OCI-LY1 (cell line): ENCODE measurements around the gene SLC24A3.

ENCODE experiments used
- H2AFZ ChIP-seq: fragments of 200-600 bp; sonication (generic), shearing (Covaris generic); 2 replicates; pipeline ENCODE4 v1.6.0; 2014; ENCODE audit warnings: antibody characterized with exemption, mild to moderate bottlenecking, low read length
- H3F3A ChIP-seq: fragments of 200-600 bp; sonication (generic), shearing (Covaris generic); 2 replicates; pipeline ENCODE4 v1.6.0; 2014; ENCODE audit warnings: mild to moderate bottlenecking, antibody characterized with exemption, low read length, moderate library complexity; ENCODE audit not compliant: insufficient read depth
- H3K27ac ChIP-seq: fragments of 200-600 bp; sonication (generic); 2 replicates; pipeline ENCODE4 v1.5.1; 2014; ENCODE audit warnings: low read length, mixed run types, mild to moderate bottlenecking, low read depth; ENCODE audit not compliant: poor library complexity, severe bottlenecking
- H3K27me3 ChIP-seq: fragments of 200-600 bp; sonication (generic); 2 replicates; pipeline ENCODE4 v1.6.0; 2014; ENCODE audit warnings: antibody characterized with exemption, mild to moderate bottlenecking, low read length, moderate library complexity; ENCODE audit not compliant: insufficient read depth
- H3K36me3 ChIP-seq: fragments of 200-600 bp; sonication (generic); 2 replicates; pipeline ENCODE4 v1.6.1; 2014; ENCODE audit warnings: mild to moderate bottlenecking, antibody characterized with exemption, low read length, moderate library complexity, mixed read lengths; ENCODE audit not compliant: insufficient read depth
- H3K4me1 ChIP-seq: fragments of 200-600 bp; sonication (generic); 2 replicates; pipeline ENCODE4 v1.5.1; 2014; ENCODE audit warnings: mild to moderate bottlenecking, low read length, moderate library complexity; ENCODE audit not compliant: insufficient read depth, severe bottlenecking
- H3K4me2 ChIP-seq: fragments of 200-600 bp; sonication (generic), shearing (Covaris generic); 2 replicates; pipeline ENCODE4 v1.6.1; 2014; ENCODE audit warnings: low read length
- H3K4me3 ChIP-seq: fragments of 200-600 bp; sonication (generic); 2 replicates; pipeline ENCODE4 v1.5.1; 2014; ENCODE audit warnings: low read length, low read depth, mild to moderate bottlenecking, mixed read lengths; ENCODE audit not compliant: poor library complexity, severe bottlenecking
- H3K79me2 ChIP-seq: fragments of 200-600 bp; shearing (Covaris generic); 2 replicates; pipeline ENCODE4 v1.6.1; 2016; ENCODE audit warnings: mixed run types, low read length, mixed read lengths; ENCODE audit not compliant: insufficient read depth
- H3K9ac ChIP-seq: fragments of 200-600 bp; sonication (generic), shearing (Covaris generic); 2 replicates; pipeline ENCODE4 v1.6.1; 2014; ENCODE audit warnings: mild to moderate bottlenecking, low read length, mixed read lengths
- H3K9me2 ChIP-seq: fragments of 200-600 bp; sonication (generic), shearing (Covaris generic); 2 replicates; pipeline ENCODE4 v1.6.1; 2014; ENCODE audit warnings: low read depth, mild to moderate bottlenecking, low read length, mixed read lengths
- H3K9me3 ChIP-seq: fragments of 200-600 bp; shearing (Covaris generic); 2 replicates; pipeline ENCODE4 v1.6.1; 2014; ENCODE audit warnings: low read length, mixed read lengths
- H4K20me1 ChIP-seq: fragments of 200-600 bp; sonication (generic), shearing (Covaris generic); 2 replicates; pipeline ENCODE4 v1.6.0; 2016; ENCODE audit warnings: mild to moderate bottlenecking, low read length; ENCODE audit not compliant: insufficient read depth
- CTCF ChIP-seq: fragments of 200-600 bp; sonication (generic), shearing (Covaris generic); IDR thresholded peaks from 2 replicates; pipeline ENCODE4 v1.5.1; 2017; ENCODE audit warnings: mild to moderate bottlenecking, antibody characterized with exemption, low read length, moderate library complexity, mixed read lengths
- EZH2 ChIP-seq: fragments of 200-600 bp; sonication (generic), shearing (Covaris generic); IDR thresholded peaks from 2 replicates; pipeline ENCODE4 v1.8.0; 2017; ENCODE audit warnings: borderline replicate concordance, mixed run types, mild to moderate bottlenecking, antibody characterized with exemption, low read length, moderate library complexity, mixed read lengths

SLC24A3 gene

GRCh38 chr20:19351542-19351941, 139.1 kb downstream of the SLC24A3 start:
- Histone ChIP-seq H3K4me2 (no peak overlapping the region), H2AFZ (no peak overlapping the region), H3F3A (no peaks in the 10 kb centered on the region), H3K27ac (no peak overlapping the region), H4K20me1 (no peaks in the 10 kb centered on the region), H3K9me2 (no peaks in the 10 kb centered on the region), H3K9me3 (no peaks in the 10 kb centered on the region), H3K36me3 (no peaks in the 10 kb centered on the region), H3K27me3 (no peaks in the 10 kb centered on the region), H3K9ac (no peak overlapping the region), H3K4me1 (no peaks in the 10 kb centered on the region), H3K4me3 (no peak overlapping the region), H3K79me2 (no peaks in the 10 kb centered on the region)
- TF ChIP-seq EZH2 (no peak), CTCF (no peak)

- no peaks in the 10 kb centered on the region for H3K9me3 ChIP-seq
- no peaks in the 10 kb centered on the region for H3K36me3 ChIP-seq
- H3K79me2 ChIP-seq, result no peaks in the 10 kb centered on the region
- no peak overlapping the region for H3K9ac ChIP-seq
- H4K20me1 ChIP-seq, result no peaks in the 10 kb centered on the region
- H3K4me2 ChIP-seq, result no peak overlapping the region
- no peak overlapping the region for H3K4me3 ChIP-seq
- H3K4me1 ChIP-seq, result no peaks in the 10 kb centered on the region
- H3K9me2 ChIP-seq, result no peaks in the 10 kb centered on the region
- no peak overlapping the region for H2AFZ ChIP-seq
- no peaks in the 10 kb centered on the region for H3F3A ChIP-seq
- no peaks in the 10 kb centered on the region for H3K27me3 ChIP-seq
- H3K27ac ChIP-seq, result no peak overlapping the region
- TF ChIP-seq EZH2, result no peak
- no peak for TF ChIP-seq CTCF
Observed at GRCh38 chr20:19354950-19355349, 142.5 kb downstream of the SLC24A3 start.

GRCh38 chr20:19361790-19362189, 149.3 kb downstream of the SLC24A3 start:
- H3K4me1 ChIP-seq, result no peaks in the 10 kb centered on the region
- no peaks in the 10 kb centered on the region for H4K20me1 ChIP-seq
- H3K79me2 ChIP-seq, result no peaks in the 10 kb centered on the region
- H3K27me3 ChIP-seq, result no peaks in the 10 kb centered on the region
- H2AFZ ChIP-seq, result no peak overlapping the region
- no peaks in the 10 kb centered on the region for H3F3A ChIP-seq
- no peak overlapping the region for H3K9ac ChIP-seq
- no peak overlapping the region for H3K4me3 ChIP-seq
- no peaks in the 10 kb centered on the region for H3K9me3 ChIP-seq
- no peak overlapping the region for H3K4me2 ChIP-seq
- H3K27ac ChIP-seq, result no peak overlapping the region
- H3K9me2 ChIP-seq, result no peaks in the 10 kb centered on the region
- no peaks in the 10 kb centered on the region for H3K36me3 ChIP-seq
- no peak for TF ChIP-seq CTCF
- no peak for TF ChIP-seq EZH2
